B cell (primary cell): ENCODE data around the gene ASTN2. TPM values are rescaled to one million over a fixed set of nuclear protein-coding genes. Genes with fewer than 3 reads are reported as not detected.

Experiments
- ATAC-seq: fragments of 200-7000 bp; cut with Tn5 transposase; one replicate; pipeline ENCODE4 v1.10.0; 2021; ENCODE audit warnings: low read depth, mild to moderate bottlenecking, moderate number of reproducible peaks, moderate library complexity
- CTCF ChIA-PET: fragments of 350-600 bp; sonication (Branson Sonifier 250); formaldehyde crosslinking; loops from one replicate; lab custom pipeline; 2021; ENCODE audit warnings: antibody characterized with exemption, inconsistent platforms; lab: Charles Lee
- POLR2A ChIA-PET: fragments of 350-600 bp; sonication (Branson Sonifier 250); formaldehyde crosslinking; loops from one replicate; lab custom pipeline; 2021; ENCODE audit warnings: antibody characterized with exemption; lab: Charles Lee
- DNase-seq: peaks from one replicate; pipeline ENCODE4 v3.0.0; 2013
- H2AFZ ChIP-seq: 2 replicates; pipeline ENCODE4 v1.6.1; 2012; ENCODE audit warnings: mild to moderate bottlenecking, low read depth, low read length; ENCODE audit not compliant: insufficient read depth, poor library complexity, severe bottlenecking
- H3K27ac ChIP-seq, 2 donors: 1 replicate in 1 of 2; 2 replicates in 1 of 2; pipeline ENCODE4 v1.5.1; 2012 to 2013; ENCODE audit warnings: low read length in 2 of 2, mild to moderate bottlenecking in 2 of 2, moderate library complexity in 1 of 2
- H3K27me3 ChIP-seq, 4 experiments: fragments of 200-600 bp in 1 of 4; sonication (generic) in 1 of 4; replicated peaks in 1 of 4; 1 replicate in 2 of 4; 2 replicates in 2 of 4; pipeline versions ENCODE4 v1.6.1 to v1.7.0; 2013 to 2016; ENCODE audit warnings: low read length in 3 of 4, mild to moderate bottlenecking in 2 of 4, mixed read lengths in 1 of 4, moderate library complexity in 1 of 4; ENCODE audit not compliant: insufficient read depth in 4 of 4, control insufficient read depth in 3 of 4; ENCODE audit errors: control extremely low read depth in 1 of 4
- H3K36me3 ChIP-seq, 2 experiments: replicated peaks in 1 of 2; 1 replicate in 1 of 2; 2 replicates in 1 of 2; pipeline versions ENCODE4 v1.6.1 to v1.7.1; 2013; ENCODE audit warnings: low read length in 1 of 2; ENCODE audit not compliant: insufficient read depth in 2 of 2, control insufficient read depth in 1 of 2; ENCODE audit errors: control extremely low read depth in 1 of 2, extremely low read depth in 1 of 2
- H3K4me1 ChIP-seq, 2 donors: fragments of 200-600 bp in 1 of 2; sonication (generic) in 1 of 2; 1 replicate in 1 of 2; 2 replicates in 1 of 2; pipeline versions ENCODE4 v1.5.1 to v1.6.1; 2013 to 2017; ENCODE audit warnings: low read length in 2 of 2; ENCODE audit not compliant: control insufficient read depth in 2 of 2, insufficient read depth in 2 of 2
- H3K4me2 ChIP-seq: replicated peaks from 2 replicates; pipeline ENCODE3; 2012; ENCODE audit warnings: mild to moderate bottlenecking, low read depth, low read length; ENCODE audit not compliant: poor library complexity, severe bottlenecking
- H3K4me3 ChIP-seq, 5 experiments: fragments of 200-600 bp in 1 of 5; sonication (generic) in 1 of 5; 1 replicate in 3 of 5; 2 replicates in 2 of 5; pipeline versions ENCODE4 v1.5.1 to v1.7.0; 2011 to 2016; ENCODE audit warnings: low read length in 4 of 5, mild to moderate bottlenecking in 4 of 5, low read depth in 2 of 5, control low read depth in 1 of 5, moderate library complexity in 1 of 5; ENCODE audit not compliant: insufficient read depth in 1 of 5; ENCODE audit errors: control extremely low read depth in 1 of 5, extremely low read depth in 1 of 5
- H3K79me2 ChIP-seq: fragments of 200-600 bp; sonication (generic); one replicate; pipeline ENCODE4 v1.6.0; 2016; ENCODE audit warnings: low read length; ENCODE audit not compliant: control insufficient read depth, insufficient read depth
- H3K9ac ChIP-seq: fragments of 200-600 bp; sonication (generic); 2 replicates; pipeline ENCODE4 v1.6.1; 2017; ENCODE audit warnings: mild to moderate bottlenecking, low read length, moderate library complexity
- H3K9me3 ChIP-seq, 3 donors: one replicate each; pipeline versions ENCODE4 v1.6.1 to v1.7.1; 2013; ENCODE audit warnings: low read length in 2 of 3; ENCODE audit not compliant: control insufficient read depth in 2 of 3, insufficient read depth in 1 of 3; ENCODE audit errors: control extremely low read depth in 1 of 3
- H4K20me1 ChIP-seq: 2 replicates; pipeline ENCODE4 v1.6.0; 2012; ENCODE audit warnings: mild to moderate bottlenecking, low read length; ENCODE audit not compliant: insufficient read depth, control insufficient read depth, poor library complexity, severe bottlenecking
- H3K27ac Mint-ChIP-seq: one replicate; pipeline ENCODE4 v1.8.0; 2021; ENCODE audit warnings: mixed read lengths
- H3K27me3 Mint-ChIP-seq: one replicate; pipeline ENCODE4 v1.8.0; 2021; ENCODE audit warnings: mixed read lengths
- H3K4me1 Mint-ChIP-seq: one replicate; pipeline ENCODE4 v1.8.0; 2021; ENCODE audit warnings: mixed read lengths
- H3K4me3 Mint-ChIP-seq: one replicate; pipeline ENCODE4 v1.8.0; 2021; ENCODE audit warnings: mixed read lengths
- H3K9me3 Mint-ChIP-seq: one replicate; pipeline ENCODE4 v1.8.0; 2022; ENCODE audit warnings: mixed read lengths; ENCODE audit not compliant: insufficient read depth
- EZH2 ChIP-seq: IDR thresholded peaks from 2 replicates; pipeline ENCODE4 v1.6.1; 2012; ENCODE audit warnings: borderline replicate concordance, low read depth, mild to moderate bottlenecking, moderate library complexity, low read length; ENCODE audit not compliant: insufficient read depth, poor library complexity, severe bottlenecking
- WGBS: methylation state at CpG from one replicate; pipeline ENCODE4 v1.1.5; 2013; ENCODE audit warnings: missing lambda C conversion rate; ENCODE audit not compliant: insufficient coverage; 5-methylcytosine and 5-hydroxymethylcytosine counted together
- intact Hi-C: fragments of 100-400 bp; cut with micrococcal nuclease; formaldehyde crosslinking; loops from one replicate; pipeline ENCODE4 v1.10.0; 2022
- polyA plus RNA-seq: library from polyadenylated mRNA; depleted of rRNA; stranded (reverse); fragments of >200 nt; gene quantifications from 2 replicates; pipeline ENCODE4 v1.2.3, GENCODE V29; 2012
- total RNA-seq, 2 donors: library from RNA; stranded (reverse); fragments of 120-200 nt in 1 of 2; gene quantifications; 1 replicate in 1 of 2; 2 replicates in 1 of 2; pipeline versions ENCODE4 v1.2.3 to v1.2.4, GENCODE V29; 2013 to 2022
- TF ChIP-seq, protein P1 (sequence below): fragments of 200-600 bp; IDR thresholded peaks from one replicate; pipeline ENCODE4 v1.8.0; 2022; ENCODE audit warnings: antibody characterized with exemption, mild to moderate bottlenecking

ASTN2 gene
- total and polyA plus RNA-seq, 2 donors (not counting 1 experiment from before 2014, with no cell fraction given), result 1.2 to 3.6 TPM

DNA sequence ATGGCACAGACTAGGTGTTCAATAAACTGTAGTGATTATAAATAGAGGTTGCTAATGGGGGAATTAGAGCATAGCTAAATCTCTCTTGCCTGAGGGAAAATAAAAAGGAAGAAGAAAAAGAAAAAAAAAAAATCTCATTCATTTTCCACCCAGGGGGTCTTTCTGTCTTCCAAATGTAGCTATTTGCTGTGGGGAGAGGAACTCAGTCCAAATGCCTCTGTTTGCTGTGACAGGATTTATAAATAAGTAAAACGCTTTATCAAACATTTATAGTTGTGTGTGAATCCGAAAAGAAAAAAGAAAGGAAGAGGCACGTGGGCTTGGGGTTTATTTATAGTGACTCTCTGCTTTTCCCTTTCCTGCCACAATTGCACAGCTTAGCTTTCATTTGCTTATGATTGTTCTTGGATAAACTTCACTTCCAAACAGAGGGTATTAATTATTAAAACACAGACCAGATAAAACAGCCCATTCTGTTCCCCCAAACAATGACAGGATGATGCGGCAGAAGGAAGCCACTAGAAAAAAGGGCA, 245.7 kb downstream of the ASTN2 start:
- Histone ChIP-seq H3K9me3 (no peaks in the 10 kb centered on the region), H3K9ac (no peak overlapping the region), H3K4me1 (no peaks in the 10 kb centered on the region), H3K4me2 (no peak overlapping the region), H3K27me3 (no peaks in the 10 kb centered on the region), H3K4me3 (no peak overlapping the region), H2AFZ (no peak overlapping the region), H3K79me2 (no peaks in the 10 kb centered on the region), H4K20me1 (no peaks in the 10 kb centered on the region), H3K27ac (no peak overlapping the region), H3K36me3 (no peaks in the 10 kb centered on the region)
- ATAC-seq (no peak), DNase-seq (no peak)
- no peaks in the 10 kb centered on the region for H3K9me3 Mint-ChIP-seq
- ChIA-PET POLR2A (no interaction called here), CTCF (no interaction called here)
- H3K27me3 Mint-ChIP-seq, result no peaks in the 10 kb centered on the region
- no peaks in the 10 kb centered on the region for H3K4me1 Mint-ChIP-seq
- TF ChIP-seq, protein P1, sequence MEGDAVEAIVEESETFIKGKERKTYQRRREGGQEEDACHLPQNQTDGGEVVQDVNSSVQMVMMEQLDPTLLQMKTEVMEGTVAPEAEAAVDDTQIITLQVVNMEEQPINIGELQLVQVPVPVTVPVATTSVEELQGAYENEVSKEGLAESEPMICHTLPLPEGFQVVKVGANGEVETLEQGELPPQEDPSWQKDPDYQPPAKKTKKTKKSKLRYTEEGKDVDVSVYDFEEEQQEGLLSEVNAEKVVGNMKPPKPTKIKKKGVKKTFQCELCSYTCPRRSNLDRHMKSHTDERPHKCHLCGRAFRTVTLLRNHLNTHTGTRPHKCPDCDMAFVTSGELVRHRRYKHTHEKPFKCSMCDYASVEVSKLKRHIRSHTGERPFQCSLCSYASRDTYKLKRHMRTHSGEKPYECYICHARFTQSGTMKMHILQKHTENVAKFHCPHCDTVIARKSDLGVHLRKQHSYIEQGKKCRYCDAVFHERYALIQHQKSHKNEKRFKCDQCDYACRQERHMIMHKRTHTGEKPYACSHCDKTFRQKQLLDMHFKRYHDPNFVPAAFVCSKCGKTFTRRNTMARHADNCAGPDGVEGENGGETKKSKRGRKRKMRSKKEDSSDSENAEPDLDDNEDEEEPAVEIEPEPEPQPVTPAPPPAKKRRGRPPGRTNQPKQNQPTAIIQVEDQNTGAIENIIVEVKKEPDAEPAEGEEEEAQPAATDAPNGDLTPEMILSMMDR, result no peak
- no peak for TF ChIP-seq EZH2
- no peak overlapping the region for H3K27ac Mint-ChIP-seq
- intact Hi-C loops, result no loop called here
- WGBS, result 29% methylated on average over 1 of the region's 4 CpGs
- no peak overlapping the region for H3K4me3 Mint-ChIP-seq

- DNase-seq (no peak), ATAC-seq (no peak)
- Mint-ChIP-seq H3K4me3 (no peak overlapping the region), H3K27ac (no peak overlapping the region), H3K4me1 (no peaks in the 10 kb centered on the region), H3K27me3 (no peaks in the 10 kb centered on the region), H3K9me3 (no peaks in the 10 kb centered on the region)
- Histone ChIP-seq H3K27me3 (no peaks in the 10 kb centered on the region), H3K9me3 (no peaks in the 10 kb centered on the region), H3K4me2 (no peak overlapping the region), H3K9ac (no peak overlapping the region), H3K4me3 (no peak overlapping the region), H3K36me3 (no peaks in the 10 kb centered on the region), H3K4me1 (no peaks in the 10 kb centered on the region), H3K27ac (no peak overlapping the region), H3K79me2 (no peaks in the 10 kb centered on the region), H2AFZ (no peak overlapping the region), H4K20me1 (no peaks in the 10 kb centered on the region)
- ChIA-PET CTCF (no interaction called here), POLR2A (no interaction called here)
- intact Hi-C loops, result no loop called here
- 63% methylated on average over 1 of the region's 1 CpG for WGBS
- TF ChIP-seq, protein P1, result no peak
- TF ChIP-seq EZH2, result no peak
These were observed 250.3 kb downstream of the ASTN2 start for GRCh38 chr9:117164512-117164911.
